Right atrium auricular region (tissue), 2 donors: ENCODE measurements around the gene ACTN2. TPM values are rescaled to one million over a fixed set of nuclear protein-coding genes. Genes with fewer than 3 reads are reported as not detected.

Source experiments
- DNase-seq: peaks from one replicate; pipeline ENCODE4 v3.0.0-alpha.2; 2019; ENCODE audit warnings: low spot score
- H3K27ac ChIP-seq, 2 donors: fragments of 200-600 bp; sonication (generic); 1 replicate in 1 of 2; 2 replicates in 1 of 2; pipeline ENCODE4 v1.5.1; 2016 to 2019
- H3K27me3 ChIP-seq, 2 donors: fragments of 200-600 bp; sonication (generic); one replicate each; pipeline versions ENCODE4 v1.5.1 to v1.6.0; 2017 to 2019
- H3K36me3 ChIP-seq: fragments of 200-600 bp; sonication (generic); one replicate; pipeline ENCODE4 v1.5.1; 2016
- H3K4me1 ChIP-seq, 2 donors: fragments of 200-600 bp; sonication (generic); one replicate each; pipeline versions ENCODE4 v1.5.1 to v1.6.0; 2017 to 2019
- H3K4me3 ChIP-seq, 2 donors: fragments of 200-600 bp; sonication (generic); 1 replicate in 1 of 2; 2 replicates in 1 of 2; pipeline ENCODE4 v1.5.1; 2017 to 2019; ENCODE audit warnings: mild to moderate bottlenecking in 1 of 2, moderate library complexity in 1 of 2
- H3K9me3 ChIP-seq, 2 donors: fragments of 200-600 bp; sonication (generic); one replicate each; pipeline ENCODE4 v1.5.1; 2019
- total RNA-seq, 2 donors: library from RNA; depleted of rRNA; stranded (reverse); fragments of >200 nt; gene quantifications; one replicate each; pipeline ENCODE4 v1.1.0, GENCODE V29; 2016
- TF ChIP-seq, protein P1 (sequence below), 2 donors: fragments of 200-600 bp; sonication (generic); IDR thresholded peaks; one replicate each; pipeline ENCODE4 v1.5.1; 2019; ENCODE audit warnings: antibody characterized with exemption in 2 of 2

ACTN2 gene
- total RNA-seq, 2 donors from 2014 or later = 595 to 1,486 TPM

DNA sequence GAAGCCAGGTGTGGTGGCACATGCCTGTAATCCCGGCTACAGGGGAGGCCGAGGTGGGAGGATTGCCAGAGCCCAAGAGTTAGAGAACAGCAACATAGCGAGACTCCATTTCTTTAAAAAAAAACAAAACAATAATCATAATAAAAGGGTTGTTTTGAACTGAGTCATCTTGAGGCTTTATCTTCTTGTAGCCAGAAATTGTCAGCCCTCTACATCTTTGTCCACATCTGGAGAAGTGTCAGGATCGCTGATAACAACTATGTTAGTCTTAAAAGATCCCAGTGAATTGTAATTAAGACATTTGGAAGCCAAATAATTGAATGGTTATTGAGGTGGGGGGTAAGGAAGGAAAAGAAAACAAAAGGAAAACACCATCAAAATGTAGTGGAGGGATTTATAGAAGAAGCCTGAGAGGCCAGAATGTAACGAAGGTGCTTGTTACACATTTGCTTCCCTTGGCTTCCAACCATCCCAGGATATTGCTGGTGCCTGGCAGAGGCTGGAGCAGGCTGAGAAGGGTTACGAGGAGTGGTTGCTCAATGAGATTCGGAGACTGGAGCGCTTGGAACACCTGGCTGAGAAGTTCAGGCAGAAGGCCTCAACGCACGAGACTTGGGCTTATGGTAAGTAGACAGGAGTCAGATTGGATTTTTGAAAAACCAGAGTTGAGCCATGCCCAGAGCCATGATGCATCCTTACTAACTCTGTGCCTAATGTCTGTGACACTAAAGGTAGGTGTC, 56.3 kb downstream of the ACTN2 start:
- peaks cover 0 to 7% of the 10 kb centered on the region in 2 donors for H3K4me1 ChIP-seq
- no peaks in the 10 kb centered on the region for H3K9me3 ChIP-seq
- peak overlapping the region; percentile 22 to 37 for H3K27ac ChIP-seq
- peaks cover 89% of the 10 kb centered on the region for H3K36me3 ChIP-seq
- TF ChIP-seq, protein P1, sequence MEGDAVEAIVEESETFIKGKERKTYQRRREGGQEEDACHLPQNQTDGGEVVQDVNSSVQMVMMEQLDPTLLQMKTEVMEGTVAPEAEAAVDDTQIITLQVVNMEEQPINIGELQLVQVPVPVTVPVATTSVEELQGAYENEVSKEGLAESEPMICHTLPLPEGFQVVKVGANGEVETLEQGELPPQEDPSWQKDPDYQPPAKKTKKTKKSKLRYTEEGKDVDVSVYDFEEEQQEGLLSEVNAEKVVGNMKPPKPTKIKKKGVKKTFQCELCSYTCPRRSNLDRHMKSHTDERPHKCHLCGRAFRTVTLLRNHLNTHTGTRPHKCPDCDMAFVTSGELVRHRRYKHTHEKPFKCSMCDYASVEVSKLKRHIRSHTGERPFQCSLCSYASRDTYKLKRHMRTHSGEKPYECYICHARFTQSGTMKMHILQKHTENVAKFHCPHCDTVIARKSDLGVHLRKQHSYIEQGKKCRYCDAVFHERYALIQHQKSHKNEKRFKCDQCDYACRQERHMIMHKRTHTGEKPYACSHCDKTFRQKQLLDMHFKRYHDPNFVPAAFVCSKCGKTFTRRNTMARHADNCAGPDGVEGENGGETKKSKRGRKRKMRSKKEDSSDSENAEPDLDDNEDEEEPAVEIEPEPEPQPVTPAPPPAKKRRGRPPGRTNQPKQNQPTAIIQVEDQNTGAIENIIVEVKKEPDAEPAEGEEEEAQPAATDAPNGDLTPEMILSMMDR (IDR thresholded peaks at IDR 0.05) = no peak
- DNase-seq = no peak
- H3K27me3 ChIP-seq = no peaks in the 10 kb centered on the region
- no peak overlapping the region for H3K4me3 ChIP-seq

DNA sequence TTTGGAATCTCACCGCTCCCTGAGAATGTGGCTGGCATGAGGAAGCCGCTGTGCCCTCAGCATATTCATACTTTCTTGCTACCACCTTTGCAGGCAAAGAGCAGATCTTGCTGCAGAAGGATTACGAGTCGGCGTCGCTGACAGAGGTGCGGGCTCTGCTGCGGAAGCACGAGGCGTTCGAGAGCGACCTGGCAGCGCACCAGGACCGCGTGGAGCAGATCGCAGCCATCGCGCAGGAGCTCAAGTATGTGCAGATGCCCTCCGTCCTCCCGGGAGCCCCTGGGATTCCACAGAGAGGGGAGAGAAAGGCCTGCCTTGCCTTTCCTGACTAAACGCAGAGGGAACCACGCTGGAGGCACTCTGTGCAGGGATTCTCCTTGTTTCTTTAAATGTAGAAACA, 58.2 kb downstream of the ACTN2 start:
- peaks cover 0 to 12% of the 10 kb centered on the region in 2 donors for H3K4me1 ChIP-seq
- H3K27ac ChIP-seq = peak overlapping the region; percentile 42 to 79
- no peaks in the 10 kb centered on the region for H3K27me3 ChIP-seq
- H3K36me3 ChIP-seq = peaks cover 90% of the 10 kb centered on the region
- H3K4me3 ChIP-seq = no peak overlapping the region
- no peaks in the 10 kb centered on the region for H3K9me3 ChIP-seq
- TF ChIP-seq, protein P1 (IDR thresholded peaks at IDR 0.05) = no peak
- DNase-seq = no peak

DNA sequence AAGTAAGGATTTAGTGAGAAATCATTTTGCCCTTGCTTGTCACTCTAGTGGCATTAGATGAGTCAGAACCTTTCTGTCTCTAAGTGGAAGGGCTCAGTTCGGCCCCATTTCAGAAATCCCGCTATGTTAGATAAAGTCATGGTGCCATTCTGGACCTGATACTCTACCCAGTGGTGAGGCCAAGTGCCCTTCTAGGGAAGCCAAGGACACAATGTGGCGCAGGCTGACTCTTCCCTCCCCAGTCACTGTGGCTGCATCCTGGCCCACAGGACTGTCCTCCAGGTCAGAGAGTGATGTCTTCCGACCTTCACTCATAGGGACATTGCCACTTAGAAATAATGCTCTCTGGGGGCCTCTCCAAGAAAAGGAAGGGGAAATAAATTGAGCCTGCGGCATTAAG, 60.5 kb downstream of the ACTN2 start:
- Histone ChIP-seq H3K27me3 (no peaks in the 10 kb centered on the region), H3K27ac (peak overlapping the region; percentile 74 to 79), H3K4me3 (no peak overlapping the region), H3K9me3 (no peaks in the 10 kb centered on the region), H3K36me3 (peaks cover 87% of the 10 kb centered on the region), H3K4me1 (peaks cover 0 to 8% of the 10 kb centered on the region in 2 donors)
- DNase-seq = no peak
- TF ChIP-seq, protein P1 (IDR thresholded peaks at IDR 0.05) = no peak

DNA sequence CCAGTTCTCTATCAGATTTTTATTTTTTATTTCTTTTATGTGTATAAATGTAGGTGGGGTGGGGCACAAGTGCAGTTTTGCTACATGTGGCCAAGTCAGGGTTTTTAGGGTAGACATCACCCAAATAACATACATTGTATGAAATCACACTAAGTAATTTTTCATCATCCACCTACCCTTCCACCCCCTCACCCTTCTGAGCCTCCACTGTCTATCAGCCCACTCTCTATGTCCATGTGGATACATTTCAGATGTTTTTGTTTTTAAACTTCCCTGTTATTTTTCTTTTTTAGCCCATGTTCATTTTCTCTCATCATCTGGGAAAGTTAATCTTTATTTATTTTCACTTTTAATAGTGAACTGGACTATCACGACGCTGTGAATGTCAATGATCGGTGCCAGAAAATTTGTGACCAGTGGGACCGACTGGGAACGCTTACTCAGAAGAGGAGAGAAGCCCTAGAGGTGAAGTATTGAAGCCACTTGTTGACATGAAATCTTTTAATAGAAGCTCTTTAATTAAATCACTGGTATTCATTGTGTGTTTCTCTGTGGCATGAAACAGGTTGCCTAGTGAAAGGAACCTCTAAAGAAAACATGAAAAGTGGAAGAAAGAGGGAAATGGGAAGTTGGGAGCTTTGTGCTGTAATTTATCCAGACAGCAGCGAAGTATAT, 61.1 kb downstream of the ACTN2 start:
- no peaks in the 10 kb centered on the region for H3K27me3 ChIP-seq
- peaks cover 87% of the 10 kb centered on the region for H3K36me3 ChIP-seq
- no peak for DNase-seq
- H3K4me1 ChIP-seq = peaks cover 0 to 5% of the 10 kb centered on the region in 2 donors
- TF ChIP-seq, protein P1 (IDR thresholded peaks at IDR 0.05) = no peak
- H3K4me3 ChIP-seq = no peak overlapping the region
- peak overlapping the region; percentile 74 to 79 for H3K27ac ChIP-seq
- no peaks in the 10 kb centered on the region for H3K9me3 ChIP-seq

DNA sequence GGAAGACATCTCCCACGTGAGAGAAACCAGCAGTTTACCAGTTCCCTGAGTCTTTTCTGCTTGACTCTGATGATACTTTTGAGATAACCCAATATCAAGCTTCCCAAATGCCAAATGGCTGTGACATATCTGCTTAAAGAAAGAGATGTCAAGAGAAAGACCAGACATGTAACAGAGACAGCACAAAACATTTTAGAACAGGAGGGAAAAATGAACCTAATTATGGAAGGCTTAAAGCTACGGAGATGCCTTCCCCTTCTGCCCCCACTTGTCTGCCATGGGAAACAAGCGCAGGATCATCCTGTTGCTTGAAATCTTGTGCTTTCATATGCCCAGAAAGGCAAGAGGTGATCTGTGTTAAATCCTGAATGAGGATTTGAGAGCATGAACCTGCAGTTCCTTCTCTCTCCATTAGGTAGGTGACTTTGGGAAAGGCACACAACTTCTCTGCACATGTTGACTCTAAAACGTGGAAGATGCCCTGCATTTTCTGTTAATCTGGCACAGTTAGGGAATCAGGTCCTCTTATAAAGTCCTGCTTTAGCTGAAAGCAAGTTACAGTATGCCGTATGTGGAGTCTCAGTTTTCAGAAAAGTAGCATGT, 62.1 kb downstream of the ACTN2 start:
- Histone ChIP-seq H3K27me3 (no peaks in the 10 kb centered on the region), H3K9me3 (no peaks in the 10 kb centered on the region), H3K36me3 (peaks cover 87% of the 10 kb centered on the region), H3K4me3 (no peak overlapping the region), H3K4me1 (peaks cover 0 to 10% of the 10 kb centered on the region in 2 donors), H3K27ac (peak overlapping the region; percentile 74 to 79)
- TF ChIP-seq, protein P1 (IDR thresholded peaks at IDR 0.05) = peak in 1 of 2 donors; percentile 24
- no peak for DNase-seq
